ENCODE results near the gene PFKL.

PFKL gene

GRCh38 chr21:44291078-44291935 is 8.5 kb upstream of the PFKL start:
- no peak for DNase-seq (ENCODE audit: low read depth)
- no peak overlapping the region for H3K4me3 ChIP-seq (ENCODE audit: low read depth, low read length)
- TF ChIP-seq, protein P1, sequence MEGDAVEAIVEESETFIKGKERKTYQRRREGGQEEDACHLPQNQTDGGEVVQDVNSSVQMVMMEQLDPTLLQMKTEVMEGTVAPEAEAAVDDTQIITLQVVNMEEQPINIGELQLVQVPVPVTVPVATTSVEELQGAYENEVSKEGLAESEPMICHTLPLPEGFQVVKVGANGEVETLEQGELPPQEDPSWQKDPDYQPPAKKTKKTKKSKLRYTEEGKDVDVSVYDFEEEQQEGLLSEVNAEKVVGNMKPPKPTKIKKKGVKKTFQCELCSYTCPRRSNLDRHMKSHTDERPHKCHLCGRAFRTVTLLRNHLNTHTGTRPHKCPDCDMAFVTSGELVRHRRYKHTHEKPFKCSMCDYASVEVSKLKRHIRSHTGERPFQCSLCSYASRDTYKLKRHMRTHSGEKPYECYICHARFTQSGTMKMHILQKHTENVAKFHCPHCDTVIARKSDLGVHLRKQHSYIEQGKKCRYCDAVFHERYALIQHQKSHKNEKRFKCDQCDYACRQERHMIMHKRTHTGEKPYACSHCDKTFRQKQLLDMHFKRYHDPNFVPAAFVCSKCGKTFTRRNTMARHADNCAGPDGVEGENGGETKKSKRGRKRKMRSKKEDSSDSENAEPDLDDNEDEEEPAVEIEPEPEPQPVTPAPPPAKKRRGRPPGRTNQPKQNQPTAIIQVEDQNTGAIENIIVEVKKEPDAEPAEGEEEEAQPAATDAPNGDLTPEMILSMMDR (IDR thresholded peaks at IDR 0.05; ENCODE audit: control insufficient read depth, extremely low read depth, insufficient read depth) = no peak

- TF ChIP-seq, protein P1 (IDR thresholded peaks at IDR 0.05; ENCODE audit: control insufficient read depth, extremely low read depth, insufficient read depth) = no peak
- DNase-seq (ENCODE audit: low read depth) = no peak
- H3K4me3 ChIP-seq (ENCODE audit: low read depth, low read length) = no peak overlapping the region
Observed at GRCh38 chr21:44291936-44292811, 7.7 kb upstream of the PFKL start.

DNA sequence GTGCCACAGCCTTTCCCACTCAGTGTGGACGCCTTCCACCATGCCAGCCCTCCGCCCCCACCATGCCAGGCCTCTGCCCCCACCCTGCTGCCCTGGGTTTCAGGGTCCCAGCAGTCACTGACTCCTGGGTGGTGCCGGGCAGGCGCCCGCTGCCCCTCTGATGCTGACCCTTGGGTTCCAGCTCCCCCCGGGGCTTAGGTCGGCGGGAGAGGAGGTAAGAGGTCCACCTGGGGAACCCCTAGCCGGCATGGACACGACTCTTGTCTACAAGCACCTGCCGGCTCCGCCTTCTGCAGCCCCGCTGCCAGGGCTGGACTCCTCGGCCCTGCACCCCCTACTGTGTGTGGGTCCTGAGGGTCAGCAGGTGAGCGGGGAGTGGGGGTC is 7.0 kb upstream of the PFKL start:
- DNase-seq (ENCODE audit: low read depth) = no peak
- TF ChIP-seq, protein P1 (IDR thresholded peaks at IDR 0.05; ENCODE audit: control insufficient read depth, extremely low read depth, insufficient read depth) = no peak
- no peak overlapping the region for H3K4me3 ChIP-seq (ENCODE audit: low read depth, low read length)

DNA sequence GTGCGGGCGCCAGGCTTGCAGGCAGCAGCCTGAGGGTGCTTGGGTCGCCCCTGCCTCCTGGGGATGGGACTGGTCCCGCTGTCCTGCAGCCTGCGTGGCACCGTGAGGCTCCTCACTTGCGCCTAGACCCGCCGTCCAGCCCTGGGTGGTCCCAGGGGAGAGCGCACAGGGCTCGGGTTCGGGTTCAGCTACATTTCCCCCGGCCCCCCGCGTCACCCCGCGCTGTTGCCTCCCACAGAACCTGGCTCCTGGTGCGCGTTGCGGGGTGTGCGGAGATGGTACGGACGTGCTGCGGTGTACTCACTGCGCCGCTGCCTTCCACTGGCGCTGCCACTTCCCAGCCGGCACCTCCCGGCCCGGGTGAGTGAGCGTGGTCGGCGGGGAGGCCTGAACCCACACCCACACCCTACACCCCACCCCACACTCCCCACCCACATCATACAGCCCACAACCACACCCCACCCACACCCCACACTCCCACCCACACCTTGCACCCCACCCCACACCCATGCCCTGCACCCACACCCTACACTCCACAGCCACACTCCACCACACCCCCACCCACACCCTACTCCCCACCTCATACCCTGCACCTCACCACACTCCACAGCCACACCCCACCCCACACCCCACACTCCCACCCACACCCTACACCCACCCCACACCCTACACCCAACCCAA is 6.2 kb upstream of the PFKL start:
- TF ChIP-seq, protein P1 (IDR thresholded peaks at IDR 0.05; ENCODE audit: control insufficient read depth, extremely low read depth, insufficient read depth) = no peak
- DNase-seq (ENCODE audit: low read depth) = no peak
- no peak overlapping the region for H3K4me3 ChIP-seq (ENCODE audit: low read depth, low read length)

DNA sequence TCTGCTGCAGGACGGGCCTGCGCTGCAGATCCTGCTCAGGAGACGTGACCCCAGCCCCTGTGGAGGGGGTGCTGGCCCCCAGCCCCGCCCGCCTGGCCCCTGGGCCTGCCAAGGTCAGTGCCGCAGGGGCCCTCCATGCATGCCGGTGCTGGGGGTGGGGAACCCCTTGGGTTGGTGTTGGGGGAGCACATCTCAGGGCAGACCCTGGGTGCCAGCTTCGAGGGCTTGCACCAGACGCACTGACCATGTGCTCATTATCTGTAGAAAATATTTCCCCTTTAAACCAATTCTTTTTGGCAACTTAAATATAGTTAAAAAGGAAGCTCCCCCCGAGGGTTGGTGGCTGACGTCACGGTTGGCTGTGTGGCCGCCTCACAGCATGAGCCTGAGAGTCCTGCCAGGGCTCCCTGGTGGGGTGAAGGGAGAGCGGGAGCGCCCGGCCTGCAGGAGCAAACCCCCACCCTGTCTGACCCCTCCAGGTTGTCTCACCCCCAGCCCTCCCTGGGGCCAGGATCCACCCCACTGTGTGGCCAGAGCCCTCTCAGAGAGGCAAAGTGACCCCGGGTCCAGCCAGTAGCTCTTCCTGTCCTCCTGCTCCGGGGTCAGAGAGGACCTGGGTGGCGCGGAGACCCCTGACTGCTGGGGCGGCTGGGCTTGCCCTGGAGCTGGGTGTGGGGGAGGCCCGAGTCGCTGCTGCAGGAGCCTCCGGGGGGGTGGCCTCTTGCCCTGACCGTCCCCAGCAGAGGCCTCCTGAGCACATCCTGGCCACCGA is 5.3 kb upstream of the PFKL start:
- H3K4me3 ChIP-seq (ENCODE audit: low read depth, low read length) = no peak overlapping the region
- TF ChIP-seq, protein P1 (IDR thresholded peaks at IDR 0.05; ENCODE audit: control insufficient read depth, extremely low read depth, insufficient read depth) = no peak
- no peak for DNase-seq (ENCODE audit: low read depth)

GRCh38 chr21:44295163-44295573 is 4.7 kb upstream of the PFKL start:
- DNase-seq (ENCODE audit: low read depth) = no peak
- TF ChIP-seq, protein P1 (IDR thresholded peaks at IDR 0.05; ENCODE audit: control insufficient read depth, extremely low read depth, insufficient read depth) = no peak
- no peak overlapping the region for H3K4me3 ChIP-seq (ENCODE audit: low read depth, low read length)
